ENCODE data around the gene RNASE7.

The RNASE7 gene

GRCh38 chr14:21073921-21074320 is 31.8 kb downstream of the RNASE7 start:
- no peaks in the 10 kb centered on the region for H3K9me2 ChIP-seq (replicated peaks; ENCODE audit: insufficient read depth, low read length)
- H3K9me3 ChIP-seq (ENCODE audit: insufficient read depth, low read length), result no peaks in the 10 kb centered on the region
- no peak overlapping the region for H3K9ac ChIP-seq (ENCODE audit: low read length)
- no peak overlapping the region for H3K4me3 ChIP-seq (ENCODE audit: insufficient read depth, low read length, poor library complexity, severe bottlenecking)
- no peaks in the 10 kb centered on the region for H3K36me3 ChIP-seq (ENCODE audit: low read length)
- no peak for TF ChIP-seq EZH2phosphoT487 (conservative IDR thresholded peaks at IDR 0.05; ENCODE audit: low read length)
- no peak for TF ChIP-seq CTCF (IDR thresholded peaks at IDR 0.05; ENCODE audit: insufficient read depth, low read length, poor library complexity, severe bottlenecking)
- H3F3A ChIP-seq (ENCODE audit: insufficient read depth), result no peaks in the 10 kb centered on the region
- H2AFZ ChIP-seq (ENCODE audit: low read depth, low read length, severe bottlenecking), result no peak overlapping the region
- no peaks in the 10 kb centered on the region for H3K79me2 ChIP-seq (ENCODE audit: insufficient read depth, low read length)
- H3K4me2 ChIP-seq (ENCODE audit: low read depth, low read length, poor library complexity, severe bottlenecking), result no peak overlapping the region
- H3K27me3 ChIP-seq (ENCODE audit: low read length), result no peaks in the 10 kb centered on the region
- no peaks in the 10 kb centered on the region for H4K20me1 ChIP-seq (ENCODE audit: low read depth, low read length)
- H3K27ac ChIP-seq (ENCODE audit: low read depth, low read length), result no peak overlapping the region

- H2AFZ ChIP-seq (ENCODE audit: low read depth, low read length, severe bottlenecking), result no peak overlapping the region
- no peaks in the 10 kb centered on the region for H4K20me1 ChIP-seq (ENCODE audit: low read depth, low read length)
- H3K4me2 ChIP-seq (ENCODE audit: low read depth, low read length, poor library complexity, severe bottlenecking), result no peak overlapping the region
- no peaks in the 10 kb centered on the region for H3K27me3 ChIP-seq (ENCODE audit: low read length)
- no peaks in the 10 kb centered on the region for H3K36me3 ChIP-seq (ENCODE audit: low read length)
- H3K9ac ChIP-seq (ENCODE audit: low read length), result no peak overlapping the region
- H3K27ac ChIP-seq (ENCODE audit: low read depth, low read length), result no peak overlapping the region
- H3K4me3 ChIP-seq (ENCODE audit: insufficient read depth, low read length, poor library complexity, severe bottlenecking), result no peak overlapping the region
- no peak for TF ChIP-seq CTCF (IDR thresholded peaks at IDR 0.05; ENCODE audit: insufficient read depth, low read length, poor library complexity, severe bottlenecking)
- no peak for TF ChIP-seq EZH2phosphoT487 (conservative IDR thresholded peaks at IDR 0.05; ENCODE audit: low read length)
- no peaks in the 10 kb centered on the region for H3K79me2 ChIP-seq (ENCODE audit: insufficient read depth, low read length)
- no peaks in the 10 kb centered on the region for H3F3A ChIP-seq (ENCODE audit: insufficient read depth)
- H3K9me3 ChIP-seq (ENCODE audit: insufficient read depth, low read length), result no peaks in the 10 kb centered on the region
- H3K9me2 ChIP-seq (replicated peaks; ENCODE audit: insufficient read depth, low read length), result no peaks in the 10 kb centered on the region
These were observed 32.5 kb downstream of the RNASE7 start for GRCh38 chr14:21074398-21075272.

- Histone ChIP-seq H3K4me3 (ENCODE audit: insufficient read depth, low read length, poor library complexity, severe bottlenecking) (no peak overlapping the region), H3K27me3 (ENCODE audit: low read length) (no peaks in the 10 kb centered on the region), H4K20me1 (ENCODE audit: low read depth, low read length) (no peaks in the 10 kb centered on the region), H3K9me2 (replicated peaks; ENCODE audit: insufficient read depth, low read length) (no peaks in the 10 kb centered on the region), H3K36me3 (ENCODE audit: low read length) (no peaks in the 10 kb centered on the region), H3K79me2 (ENCODE audit: insufficient read depth, low read length) (no peaks in the 10 kb centered on the region), H2AFZ (ENCODE audit: low read depth, low read length, severe bottlenecking) (no peak overlapping the region), H3F3A (ENCODE audit: insufficient read depth) (no peaks in the 10 kb centered on the region), H3K9me3 (ENCODE audit: insufficient read depth, low read length) (no peaks in the 10 kb centered on the region), H3K4me2 (ENCODE audit: low read depth, low read length, poor library complexity, severe bottlenecking) (no peak overlapping the region), H3K9ac (ENCODE audit: low read length) (no peak overlapping the region), H3K27ac (ENCODE audit: low read depth, low read length) (no peak overlapping the region)
- no peak for TF ChIP-seq EZH2phosphoT487 (conservative IDR thresholded peaks at IDR 0.05; ENCODE audit: low read length)
- TF ChIP-seq CTCF (IDR thresholded peaks at IDR 0.05; ENCODE audit: insufficient read depth, low read length, poor library complexity, severe bottlenecking), result no peak
These were observed 33.7 kb downstream of the RNASE7 start for GRCh38 chr14:21075719-21076437.
